KG1 (cell line): Measurements from ENCODE around the gene PRDM16.

Source experiments
- DNase-seq: peaks from one replicate; lab custom pipeline; 2025; lab: John Stamatoyannopoulos, UW

Gene PRDM16

DNA sequence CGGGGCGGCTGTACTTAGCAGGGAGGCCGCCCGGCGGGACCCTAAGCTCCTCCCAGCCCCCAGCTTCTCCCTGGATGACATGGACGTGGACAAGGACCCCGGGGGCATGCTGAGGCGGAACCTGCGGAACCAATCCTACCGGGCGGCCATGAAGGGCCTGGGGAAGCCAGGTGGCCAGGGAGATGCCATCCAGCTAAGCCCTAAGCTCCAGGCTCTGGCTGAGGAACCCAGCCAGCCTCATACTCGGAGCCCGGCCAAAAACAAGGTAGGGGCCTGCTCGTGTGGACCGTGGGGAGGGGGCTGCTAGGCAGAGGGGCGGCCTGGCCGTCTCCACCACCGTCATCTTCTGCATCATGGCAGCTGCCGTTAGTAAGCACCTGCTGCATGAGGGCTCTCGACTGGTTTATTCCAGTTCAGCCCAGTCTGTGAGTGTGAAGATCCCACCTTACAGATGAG, 394.4 kb downstream of the PRDM16 start:
- DNase-seq: no peak

- no peak for DNase-seq
These were observed 395.1 kb downstream of the PRDM16 start for GRCh38 chr1:3463891-3464648.

DNA sequence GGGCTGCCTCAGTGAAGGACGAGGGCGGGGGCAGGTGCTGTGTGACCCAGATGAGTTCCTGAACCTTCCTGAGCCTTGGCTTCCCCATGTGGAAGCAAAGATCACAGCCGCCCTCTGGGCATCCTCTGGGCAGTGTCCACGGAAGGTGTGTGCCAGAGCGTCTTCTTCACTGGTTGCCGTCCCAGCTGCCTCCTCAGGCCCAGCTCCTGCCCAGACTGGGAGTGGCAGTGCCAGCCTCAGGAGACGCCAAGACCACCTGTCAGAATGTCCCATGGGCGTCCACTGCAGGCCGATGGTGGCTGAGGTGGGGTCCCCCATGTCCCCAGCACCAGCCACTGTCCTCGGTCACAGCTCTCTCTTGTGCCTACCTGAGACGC, 395.6 kb downstream of the PRDM16 start:
- DNase-seq: no peak

GRCh38 chr1:3465091-3465934, 396.3 kb downstream of the PRDM16 start:
- no peak for DNase-seq

GRCh38 chr1:3465935-3466321, 396.9 kb downstream of the PRDM16 start:
- DNase-seq: no peak

- no peak for DNase-seq
These were observed 397.5 kb downstream of the PRDM16 start for GRCh38 chr1:3466366-3467075.

GRCh38 chr1:3467096-3468036, 398.4 kb downstream of the PRDM16 start:
- no peak for DNase-seq

GRCh38 chr1:3468236-3469103, 399.5 kb downstream of the PRDM16 start:
- no peak for DNase-seq

DNA sequence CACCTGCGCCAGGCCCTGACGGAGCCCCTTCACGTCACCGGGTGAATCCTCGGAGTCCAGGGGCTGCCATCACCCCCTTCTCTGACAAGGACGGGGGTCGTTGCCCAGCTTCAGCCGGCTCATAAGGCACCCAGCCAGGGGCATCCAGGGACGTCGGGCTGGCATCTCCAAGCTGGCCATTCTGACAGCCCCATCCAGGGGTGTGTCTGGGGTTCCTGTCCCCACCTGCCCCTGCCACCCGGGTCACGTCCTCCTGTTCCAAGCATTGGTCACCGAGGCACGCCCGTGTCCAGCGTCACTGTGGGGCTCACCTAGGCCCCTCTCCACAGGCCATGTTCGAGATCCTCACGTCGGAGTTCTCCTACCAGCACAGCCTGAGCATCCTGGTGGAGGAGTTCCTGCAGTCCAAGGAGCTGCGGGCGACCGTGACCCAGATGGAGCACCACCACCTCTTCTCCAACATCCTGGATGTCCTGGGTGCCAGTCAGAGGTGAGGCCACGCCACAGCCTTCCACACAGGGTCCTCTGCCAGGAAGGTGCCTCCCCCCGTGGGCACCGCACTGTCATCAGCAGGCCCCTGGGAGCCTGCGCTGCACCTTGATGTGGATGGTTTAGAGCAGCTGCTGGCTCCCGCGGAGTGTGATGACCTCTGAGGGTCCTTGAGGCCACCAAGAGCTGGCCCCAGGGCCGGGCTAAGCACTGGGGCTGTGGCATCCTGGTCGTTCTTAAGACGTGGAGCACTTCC, 400.3 kb downstream of the PRDM16 start:
- DNase-seq: no peak

DNA sequence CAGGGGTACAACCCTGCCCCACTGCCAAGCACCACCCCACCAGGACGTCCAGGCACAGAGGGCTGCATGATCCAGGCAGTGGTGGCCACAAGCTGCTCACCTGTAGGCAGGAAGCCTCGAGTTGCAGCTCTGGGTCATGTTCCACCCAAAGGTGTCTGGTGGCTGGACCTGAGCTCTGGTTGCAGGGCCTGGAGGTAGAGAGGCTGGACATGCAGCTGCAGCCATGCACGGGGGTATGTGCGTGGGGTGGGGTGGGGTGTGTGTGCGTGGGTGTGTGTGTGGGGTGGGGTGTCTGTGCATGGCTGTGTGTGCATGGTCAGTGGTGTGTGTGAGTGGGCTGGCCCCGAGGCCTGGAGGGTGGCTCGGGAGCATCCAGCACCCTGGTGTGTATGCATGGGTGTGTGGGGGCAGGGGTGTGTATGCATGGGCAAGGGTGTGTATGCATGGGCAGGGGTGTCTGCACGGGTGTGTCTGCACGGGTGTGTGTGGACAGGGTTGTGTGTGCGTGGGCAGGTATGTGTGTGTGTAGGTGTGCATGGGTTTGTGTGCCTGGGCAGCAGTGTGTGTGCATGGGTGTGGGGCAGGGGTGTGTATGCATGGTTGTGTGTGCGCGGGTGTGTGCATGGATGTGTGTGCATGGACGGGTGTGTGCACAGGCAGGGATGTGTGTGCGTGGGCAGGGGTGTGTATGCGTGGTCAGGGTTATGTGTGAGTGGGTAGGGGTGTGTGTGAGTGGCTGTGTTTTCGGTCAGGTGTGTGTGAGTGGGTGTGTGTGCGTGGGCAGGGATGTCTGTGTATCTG, 401.0 kb downstream of the PRDM16 start:
- DNase-seq: no peak

GRCh38 chr1:3470650-3471355, 401.8 kb downstream of the PRDM16 start:
- no peak for DNase-seq

DNA sequence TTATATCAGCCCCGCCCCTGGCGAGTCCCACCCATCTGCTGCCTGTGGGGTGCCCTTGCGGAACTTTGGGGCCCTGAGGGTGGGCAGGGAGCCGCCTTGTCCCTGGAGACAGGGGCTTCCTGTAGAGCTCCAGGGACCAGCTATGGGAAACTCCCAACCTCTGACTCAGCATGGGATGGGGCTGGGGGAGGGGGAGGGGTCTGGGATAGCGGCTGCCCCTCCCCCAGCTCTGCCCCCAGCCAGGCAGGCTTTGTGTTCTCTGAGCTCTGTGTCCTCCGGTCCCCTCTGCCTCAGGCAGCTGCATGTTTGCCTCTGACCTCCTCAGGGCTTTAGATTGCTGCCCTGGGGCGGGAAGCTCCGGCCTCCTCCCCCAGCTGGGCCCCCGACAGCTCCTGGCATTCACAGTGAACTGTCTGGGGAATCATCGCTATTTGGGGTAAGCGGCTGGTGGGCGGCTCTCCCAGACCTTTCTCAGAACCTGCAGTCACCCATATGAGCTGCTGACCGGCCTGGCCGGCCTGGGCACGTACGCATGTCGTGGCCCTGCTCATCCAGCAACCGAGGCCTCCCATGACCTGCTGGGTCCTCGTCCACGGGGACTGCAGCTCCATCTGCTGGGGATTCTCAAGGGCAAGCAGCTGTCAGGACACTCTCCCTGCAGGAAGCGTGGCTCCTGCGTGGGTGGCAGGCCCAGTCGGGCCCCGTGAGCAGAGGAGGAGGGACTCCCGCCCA, 402.5 kb downstream of the PRDM16 start:
- DNase-seq: no peak

GRCh38 chr1:3472088-3472850, 403.3 kb downstream of the PRDM16 start:
- no peak for DNase-seq

DNA sequence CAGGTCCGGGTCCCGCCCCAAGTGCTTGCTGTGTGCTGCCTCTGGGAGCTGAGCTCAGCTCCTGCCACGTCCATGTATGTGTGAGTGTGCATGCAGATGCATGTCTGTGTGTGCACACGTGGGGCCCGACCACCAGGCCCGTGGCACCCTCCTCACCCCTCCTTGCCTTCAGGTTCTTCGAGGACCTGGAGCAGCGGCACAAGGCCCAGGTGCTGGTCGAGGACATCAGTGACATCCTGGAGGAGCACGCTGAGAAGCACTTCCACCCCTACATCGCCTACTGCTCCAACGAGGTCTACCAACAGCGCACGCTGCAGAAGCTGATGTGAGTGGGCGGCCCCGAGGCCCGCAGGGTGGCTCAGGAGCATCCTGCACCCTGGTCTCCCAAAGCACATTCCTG, 403.9 kb downstream of the PRDM16 start:
- DNase-seq: no peak

DNA sequence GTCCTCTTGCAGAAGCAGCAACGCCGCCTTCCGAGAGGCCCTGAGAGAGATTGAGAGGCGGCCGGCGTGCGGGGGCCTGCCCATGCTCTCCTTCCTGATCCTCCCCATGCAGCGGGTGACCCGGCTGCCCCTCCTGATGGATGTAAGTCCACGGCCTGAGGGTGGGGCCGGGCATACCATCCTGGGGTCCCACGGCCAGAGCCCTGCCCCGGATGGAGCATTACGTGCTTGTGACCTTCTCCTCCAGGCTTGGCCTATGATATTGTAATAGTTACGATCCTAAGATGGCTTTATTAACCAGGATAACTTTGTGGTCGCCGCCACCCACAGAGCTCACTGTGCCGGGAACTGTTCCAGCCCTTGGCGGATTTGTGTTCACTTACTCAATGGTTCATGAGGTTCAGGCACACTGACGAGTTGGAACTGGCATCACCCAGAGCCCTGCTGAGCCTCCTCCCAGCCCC, 404.4 kb downstream of the PRDM16 start:
- no peak for DNase-seq

DNA sequence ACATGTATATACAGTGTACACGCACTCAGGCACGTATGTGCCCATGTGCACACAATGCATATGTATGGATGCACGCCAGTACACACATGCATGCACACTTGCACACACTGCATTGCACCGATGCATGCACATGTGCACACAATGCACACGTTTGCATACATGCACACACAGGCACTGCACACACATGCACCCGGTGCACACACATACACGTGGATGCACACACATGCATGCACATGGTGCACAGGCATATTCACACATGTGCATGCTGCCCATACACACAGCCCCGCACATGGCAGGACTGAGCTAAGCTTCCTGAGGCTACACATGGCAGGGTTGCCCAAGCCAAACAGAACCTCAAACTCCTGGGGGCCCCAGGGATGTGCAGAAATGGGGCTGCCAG, 405.0 kb downstream of the PRDM16 start:
- DNase-seq: no peak

DNA sequence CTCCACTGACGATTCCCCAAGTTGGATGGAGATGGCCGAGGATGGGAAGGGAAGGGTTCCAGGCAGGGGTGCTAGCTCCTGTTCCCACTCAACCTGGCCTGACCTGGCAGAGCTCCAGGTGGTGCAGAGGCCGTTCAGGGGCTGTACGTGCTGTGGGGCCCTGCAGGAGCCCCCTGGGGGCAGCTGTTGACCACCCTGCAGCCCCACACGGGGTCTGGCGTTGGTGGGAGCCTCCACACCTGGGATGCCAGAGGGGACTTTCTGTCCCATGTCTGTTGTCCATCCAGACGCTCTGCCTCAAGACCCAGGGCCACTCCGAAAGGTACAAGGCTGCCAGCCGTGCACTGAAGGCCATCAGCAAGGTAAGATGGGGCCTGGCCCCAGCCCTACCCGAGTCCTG, 405.4 kb downstream of the PRDM16 start:
- no peak for DNase-seq
